ENCODE data around the gene SMAD6. TPM values are rescaled to one million over a fixed set of nuclear protein-coding genes. Genes with fewer than 3 reads are reported as not detected.

The SMAD6 gene
- total RNA-seq, 6 experiments from 2014 or later, result 10.5 to 17.2 (median 12.3) TPM

DNA sequence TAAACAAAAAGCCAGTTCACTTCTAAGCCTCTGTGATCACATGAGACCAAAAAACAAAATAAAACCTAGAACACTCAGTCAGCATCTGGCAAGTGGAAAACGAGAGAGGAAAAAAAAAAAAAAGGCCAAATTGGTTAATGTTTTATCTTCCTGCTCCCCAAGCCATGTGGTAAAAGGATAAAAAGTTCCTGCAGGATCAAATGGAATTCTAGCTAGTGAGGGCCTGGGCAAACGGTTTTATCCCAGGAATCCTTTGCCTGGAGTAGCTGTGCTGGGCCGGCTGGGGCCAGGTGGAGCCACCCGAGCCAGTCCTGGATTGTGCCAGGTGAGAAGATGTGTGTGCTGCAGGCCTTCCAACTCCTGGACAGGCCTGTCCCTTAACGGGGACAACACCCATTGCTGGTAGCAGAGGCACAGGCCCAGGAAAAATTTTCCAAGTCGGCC lies 13.2 kb downstream of the SMAD6 start:
- Histone ChIP-seq H3K27ac (peak overlapping the region in 2 of 3 donors; percentile 49 to 52), H3K4me1 (peaks cover 0 to 25% (median 9%) of the 10 kb centered on the region in 4 donors), H3K4me3 (no peak overlapping the region), H3K9me3 (no peaks in the 10 kb centered on the region), H3K27me3 (no peaks in the 10 kb centered on the region), H3K36me3 (no peaks in the 10 kb centered on the region)
- peak; percentile 65 to 74 (median 68) for ATAC-seq
- 3% methylated on average over 6 of the region's 6 CpGs for WGBS (ENCODE audit: insufficient coverage, low coverage, low lambda C conversion rate, missing lambda C conversion rate)
- no peak for TF ChIP-seq POLR2A (IDR thresholded peaks at IDR 0.05)
- TF ChIP-seq, protein P1, sequence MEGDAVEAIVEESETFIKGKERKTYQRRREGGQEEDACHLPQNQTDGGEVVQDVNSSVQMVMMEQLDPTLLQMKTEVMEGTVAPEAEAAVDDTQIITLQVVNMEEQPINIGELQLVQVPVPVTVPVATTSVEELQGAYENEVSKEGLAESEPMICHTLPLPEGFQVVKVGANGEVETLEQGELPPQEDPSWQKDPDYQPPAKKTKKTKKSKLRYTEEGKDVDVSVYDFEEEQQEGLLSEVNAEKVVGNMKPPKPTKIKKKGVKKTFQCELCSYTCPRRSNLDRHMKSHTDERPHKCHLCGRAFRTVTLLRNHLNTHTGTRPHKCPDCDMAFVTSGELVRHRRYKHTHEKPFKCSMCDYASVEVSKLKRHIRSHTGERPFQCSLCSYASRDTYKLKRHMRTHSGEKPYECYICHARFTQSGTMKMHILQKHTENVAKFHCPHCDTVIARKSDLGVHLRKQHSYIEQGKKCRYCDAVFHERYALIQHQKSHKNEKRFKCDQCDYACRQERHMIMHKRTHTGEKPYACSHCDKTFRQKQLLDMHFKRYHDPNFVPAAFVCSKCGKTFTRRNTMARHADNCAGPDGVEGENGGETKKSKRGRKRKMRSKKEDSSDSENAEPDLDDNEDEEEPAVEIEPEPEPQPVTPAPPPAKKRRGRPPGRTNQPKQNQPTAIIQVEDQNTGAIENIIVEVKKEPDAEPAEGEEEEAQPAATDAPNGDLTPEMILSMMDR (IDR thresholded peaks at IDR 0.05), result no peak
- intact Hi-C loops (cut with DNase I), result no loop called here
- DNase-seq, result peak in 2 of 3 donors; percentile 66 to 67

DNA sequence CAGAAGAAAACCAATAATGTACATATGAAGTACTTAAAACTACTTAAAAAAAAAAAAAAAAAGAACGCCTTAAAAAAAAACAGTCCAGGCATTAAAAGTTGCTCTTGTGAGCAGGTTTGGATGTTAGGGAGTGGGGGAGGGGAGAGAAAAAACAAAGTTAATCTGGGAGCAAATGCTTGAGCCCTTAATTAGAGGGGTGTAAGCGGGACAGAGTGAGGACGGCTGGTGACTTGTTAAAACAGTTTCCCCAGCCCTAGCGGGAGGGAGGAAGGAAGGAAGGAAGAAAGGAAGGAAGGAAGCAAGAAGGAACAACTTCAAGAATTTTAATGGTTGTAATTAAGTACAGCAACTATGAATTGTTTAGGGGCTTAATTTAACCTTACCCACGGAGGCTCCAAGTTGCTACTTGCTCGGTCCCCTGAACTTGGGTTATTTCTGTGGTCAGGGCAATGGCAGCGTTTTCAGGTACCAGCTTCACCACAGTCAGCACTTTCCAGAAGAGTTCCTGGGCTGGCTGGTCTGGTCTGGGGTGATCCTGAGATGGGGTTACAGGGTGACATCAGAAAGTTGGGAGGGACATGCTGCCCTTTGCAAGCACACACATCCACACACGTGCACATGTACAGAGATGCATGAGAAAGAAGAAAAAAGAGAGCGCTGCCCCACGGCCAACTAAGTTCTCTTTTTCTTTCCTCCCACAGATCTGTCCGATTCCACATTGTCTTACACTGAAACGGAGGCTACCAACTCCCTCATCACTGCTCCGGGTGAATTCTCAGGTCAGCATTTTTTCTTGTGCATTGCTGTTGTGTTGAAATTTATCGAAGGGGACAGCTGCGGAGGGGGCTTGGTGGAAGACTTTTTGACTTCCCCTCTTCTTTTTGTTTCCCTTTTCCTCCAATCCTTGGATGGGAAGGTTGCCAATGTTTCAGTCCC lies 14.0 kb downstream of the SMAD6 start:
- ATAC-seq, result peak in 1 of 4 donors; percentile 6
- H3K4me1 ChIP-seq, result peaks cover 0 to 25% (median 9%) of the 10 kb centered on the region in 4 donors
- DNase-seq, result no peak
- H3K36me3 ChIP-seq, result no peaks in the 10 kb centered on the region
- no peak overlapping the region for H3K4me3 ChIP-seq
- intact Hi-C loops (cut with DNase I), result no loop called here
- H3K27me3 ChIP-seq, result no peaks in the 10 kb centered on the region
- WGBS (ENCODE audit: insufficient coverage, low coverage, low lambda C conversion rate, missing lambda C conversion rate), result 59% methylated on average over 14 of the region's 15 CpGs
- H3K27ac ChIP-seq, result peak overlapping the region in 2 of 3 donors; percentile 49 to 52
- H3K9me3 ChIP-seq, result no peaks in the 10 kb centered on the region
- no peak for TF ChIP-seq POLR2A (IDR thresholded peaks at IDR 0.05)
- TF ChIP-seq, protein P1 (IDR thresholded peaks at IDR 0.05), result no peak

DNA sequence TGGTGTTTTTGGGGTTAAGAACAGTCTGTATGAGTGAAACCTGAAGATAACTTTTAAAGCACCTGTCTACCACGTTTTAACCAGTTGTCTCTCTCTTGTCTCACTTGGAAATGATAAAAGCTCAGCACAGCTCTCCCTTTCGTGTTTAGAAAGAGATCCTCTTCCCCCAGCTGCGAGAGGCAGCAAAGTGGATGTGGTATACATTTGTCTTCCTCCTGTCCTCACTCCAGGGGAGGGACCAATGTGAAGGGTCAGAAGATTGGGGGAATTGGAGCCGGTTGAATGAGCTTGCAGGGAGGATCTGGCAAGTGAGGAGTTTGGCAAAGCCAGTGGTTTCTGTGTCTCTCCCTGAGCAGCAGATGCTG lies 14.6 kb downstream of the SMAD6 start:
- no peaks in the 10 kb centered on the region for H3K9me3 ChIP-seq
- no peaks in the 10 kb centered on the region for H3K36me3 ChIP-seq
- 51% methylated on average over 3 of the region's 4 CpGs for WGBS (ENCODE audit: insufficient coverage, low coverage, low lambda C conversion rate, missing lambda C conversion rate)
- H3K4me1 ChIP-seq, result peaks cover 0 to 25% (median 9%) of the 10 kb centered on the region in 4 donors
- DNase-seq (no peak), ATAC-seq (no peak)
- no peaks in the 10 kb centered on the region for H3K27me3 ChIP-seq
- intact Hi-C loops (cut with DNase I), result no loop called here
- H3K27ac ChIP-seq, result no peak overlapping the region
- TF ChIP-seq, protein P1 (IDR thresholded peaks at IDR 0.05), result no peak
- no peak for TF ChIP-seq POLR2A (IDR thresholded peaks at IDR 0.05)
- no peak overlapping the region for H3K4me3 ChIP-seq

DNA sequence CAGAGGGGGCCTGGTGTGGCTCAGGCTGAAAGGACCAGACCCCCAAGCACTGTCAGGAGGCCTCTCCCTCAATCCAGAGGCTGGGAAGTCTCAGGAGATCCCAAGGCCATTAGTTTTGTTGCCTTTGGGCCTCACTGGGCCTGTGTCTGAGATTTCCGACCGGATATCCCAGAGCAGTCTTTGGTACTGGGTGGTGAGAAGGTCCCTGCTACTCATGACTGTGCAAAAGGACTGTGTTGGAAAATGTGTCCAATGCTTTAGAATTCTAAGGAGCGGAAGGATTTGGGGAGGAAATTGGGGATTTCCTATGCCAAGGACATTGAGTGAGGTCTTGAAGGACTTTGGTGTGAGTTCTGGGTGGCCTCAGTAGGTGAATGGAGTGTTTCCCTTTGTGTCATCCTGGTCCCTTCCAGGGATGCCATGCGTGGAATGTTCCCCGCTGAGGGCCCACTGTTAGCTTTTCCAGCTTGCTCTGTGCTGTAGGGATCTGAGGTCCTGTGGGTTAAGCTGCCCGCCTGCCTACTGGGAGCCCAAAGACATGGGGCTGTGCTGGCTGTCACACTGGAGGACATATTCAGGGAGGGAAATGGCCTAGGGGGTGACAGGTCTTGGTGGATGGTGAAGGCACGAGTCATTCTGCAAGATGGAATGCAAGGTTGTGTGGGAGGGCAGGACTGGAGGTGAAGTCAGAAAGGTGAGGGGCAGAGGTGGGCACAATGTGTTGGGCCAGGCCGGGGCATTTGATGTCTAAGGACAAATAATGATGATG lies 16.4 kb downstream of the SMAD6 start:
- ATAC-seq (peak; percentile 14 to 31 (median 23)), DNase-seq (no peak)
- no peak overlapping the region for H3K4me3 ChIP-seq
- H3K27ac ChIP-seq, result no peak overlapping the region
- no peaks in the 10 kb centered on the region for H3K27me3 ChIP-seq
- WGBS (ENCODE audit: insufficient coverage, low coverage, low lambda C conversion rate, missing lambda C conversion rate), result 70% methylated on average over 5 of the region's 8 CpGs
- peaks cover 0 to 25% (median 9%) of the 10 kb centered on the region in 4 donors for H3K4me1 ChIP-seq
- TF ChIP-seq POLR2A (IDR thresholded peaks at IDR 0.05), result no peak
- TF ChIP-seq, protein P1 (IDR thresholded peaks at IDR 0.05), result no peak
- no peaks in the 10 kb centered on the region for H3K9me3 ChIP-seq
- H3K36me3 ChIP-seq, result no peaks in the 10 kb centered on the region
- intact Hi-C loops (cut with DNase I), result no loop called here

Measured in right lobe of liver (tissue), 6 donors.